Right cardiac atrium (tissue), 5 donors: ENCODE data around the gene TLE3. TPM values are rescaled to one million over a fixed set of nuclear protein-coding genes. Genes with fewer than 3 reads are reported as not detected.
A peak's percentile ranks its signal among the peaks of the same experiment; 100 is the strongest.

Source experiments
- ATAC-seq, 2 donors: fragments of 200-7000 bp; cut with Tn5 transposase; one replicate each; pipeline versions ENCODE4 v1.8.0 to v1.9.1; 2020; ENCODE audit warnings: moderate library complexity in 2 of 2, mild to moderate bottlenecking in 1 of 2
- DNase-seq, 3 donors: peaks; one replicate each; pipeline ENCODE4 v3.0.0-alpha.2; 2020
- H3K27ac ChIP-seq: one replicate; pipeline ENCODE4 v1.5.1; 2013; ENCODE audit warnings: mild to moderate bottlenecking, low read length, control low read depth, moderate library complexity
- H3K27me3 ChIP-seq: one replicate; pipeline ENCODE4 v1.6.1; 2013; ENCODE audit not compliant: control insufficient read depth, insufficient read depth
- H3K4me1 ChIP-seq: one replicate; pipeline ENCODE4 v1.6.1; 2013; ENCODE audit warnings: low read length; ENCODE audit not compliant: control insufficient read depth, insufficient read depth
- H3K4me3 ChIP-seq: one replicate; pipeline ENCODE4 v1.5.1; 2013; ENCODE audit warnings: low read length, control low read depth
- H3K9me3 ChIP-seq: one replicate; pipeline ENCODE4 v1.6.1; 2013; ENCODE audit warnings: low read length; ENCODE audit not compliant: control insufficient read depth
- WGBS: extraction: QIAGEN DNeasy Blood & Tissue Kit; methylation state at CpG from one replicate; pipeline ENCODE4 v1.1.7; 2013; 5-methylcytosine and 5-hydroxymethylcytosine counted together
- intact Hi-C, 4 donors: fragments of 100-400 bp; cut with DNase I; formaldehyde crosslinking; loops; one replicate each; pipeline versions ENCODE4 v1.11.0 to v1.14.0; 2022 to 2023
- polyA plus RNA-seq: library from polyadenylated mRNA; stranded (reverse); fragments of 200-250 nt; gene quantifications from one replicate; pipeline ENCODE4 v1.2.3, GENCODE V29; 2013
- total RNA-seq, 4 donors: library from RNA; stranded (reverse); fragmentation: NEBNext Ultra II Directional; extraction: Animal tissue kit (Norgen Biotek cat#: 25700); gene quantifications; one replicate each; pipeline ENCODE4 v1.2.1, GENCODE V29; 2021
- donor health status: healthy with polysubstance abuse.
- donor health status: DM: no; HTN: yes; CAD: no.
- donor health status: DM: no; HTN: no; CAD: no.
- donor health status: DM: no; HTN: yes; CAD: no; lungs with severe emphysema.
- donor health status: DM: yes; HTN: yes; CAD: no.

TLE3 gene
- total and polyA plus RNA-seq, 5 donors, result 10.7 to 35.4 (median 23.5) TPM

DNA sequence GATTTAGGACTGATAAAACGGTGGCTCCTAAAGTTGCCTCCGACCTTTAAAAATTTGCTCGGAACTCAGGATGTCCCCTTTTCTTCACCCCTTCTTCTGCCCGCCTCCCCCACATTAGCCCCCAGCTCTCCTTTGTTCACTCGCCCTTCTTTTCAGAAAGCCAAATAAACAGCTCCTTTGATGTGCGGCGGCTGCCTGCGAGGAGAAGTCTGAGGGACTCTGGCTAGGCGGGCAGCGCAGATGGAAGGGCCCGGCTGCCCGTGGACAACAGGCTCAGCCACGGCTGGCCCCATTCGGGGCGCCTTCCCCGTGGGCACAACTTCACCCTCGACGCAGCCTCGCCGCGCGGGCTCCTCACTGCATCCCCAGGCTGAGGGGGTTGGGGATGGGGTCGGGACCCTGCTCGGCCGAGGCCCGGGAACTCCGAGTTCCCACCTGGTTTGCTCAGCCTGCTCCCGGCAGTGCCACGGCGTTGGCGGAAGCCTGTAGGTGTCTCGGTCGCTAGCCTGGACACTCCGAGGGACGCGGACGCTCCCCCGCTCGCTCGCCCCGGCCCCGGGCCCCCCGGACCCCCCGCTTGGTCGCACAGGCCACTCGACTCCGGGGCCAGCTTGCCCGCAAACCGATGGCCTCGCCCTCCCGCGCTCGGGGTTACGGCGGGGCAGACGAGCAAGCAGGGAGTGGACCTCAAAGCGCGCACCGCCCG is 897 bp upstream of the TLE3 start:
- DNase-seq (peak in 1 of 3 donors; percentile 58), ATAC-seq (peak; percentile 3 to 6)
- intact Hi-C loops, result loop anchor here in 2 of 4 donors (10.0 kb wide), 2 partner anchors 366 to 504 kb away; no protein-coding TSS in a partner anchor
- Histone ChIP-seq H3K27me3 (no peaks in the 10 kb centered on the region), H3K9me3 (no peaks in the 10 kb centered on the region), H3K4me1 (peaks cover 10% of the 10 kb centered on the region), H3K4me3 (peak overlapping the region; percentile 64), H3K27ac (peak overlapping the region; percentile 92)
- WGBS, result 5% methylated on average over 60 of the region's 60 CpGs

DNA sequence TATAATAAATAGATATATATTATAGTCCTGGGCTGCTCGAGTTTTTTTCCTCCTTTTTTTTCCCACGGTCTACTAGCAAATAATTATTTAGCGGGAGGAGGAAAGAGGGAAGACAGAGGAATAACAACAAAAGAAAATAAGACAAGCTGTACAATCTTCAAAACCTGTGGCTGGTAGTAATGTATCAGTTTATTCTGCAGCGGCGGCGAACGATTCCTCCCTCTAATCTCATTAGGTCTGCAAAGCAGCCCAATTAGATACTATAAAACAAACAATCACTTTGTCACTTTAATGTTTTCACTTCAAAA is 390 bp upstream of the TLE3 start:
- H3K4me1 ChIP-seq, result peaks cover 10% of the 10 kb centered on the region
- no peaks in the 10 kb centered on the region for H3K27me3 ChIP-seq
- 7% methylated on average over 7 of the region's 7 CpGs for WGBS
- peak overlapping the region; percentile 21 for H3K27ac ChIP-seq
- intact Hi-C loops, result loop anchor here in 2 of 4 donors (10.0 kb wide), 2 partner anchors 367 to 503 kb away; no protein-coding TSS in a partner anchor
- ATAC-seq (no peak), DNase-seq (no peak)
- H3K9me3 ChIP-seq, result no peaks in the 10 kb centered on the region
- peak overlapping the region; percentile 64 for H3K4me3 ChIP-seq

DNA sequence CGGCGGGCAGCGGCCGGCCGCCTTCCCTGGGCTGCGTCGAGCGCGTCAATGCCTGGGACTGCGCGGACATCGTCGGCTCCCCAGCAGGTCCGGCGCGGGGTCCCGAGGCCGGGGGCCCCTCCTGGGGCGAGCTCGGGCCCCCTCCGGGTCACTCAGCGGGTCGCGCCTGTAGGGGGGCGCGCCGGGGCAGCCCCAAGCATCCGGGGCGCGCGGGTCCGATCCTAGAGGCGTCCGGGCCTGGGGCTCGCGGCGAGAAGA is 725 bp downstream of the TLE3 start:
- peak in 1 of 2 donors; percentile 0 for ATAC-seq
- whole genome bisulfite sequencing, result under 1% methylated on average over 37 of the region's 37 CpGs
- no peak for DNase-seq
- Histone ChIP-seq H3K9me3 (no peaks in the 10 kb centered on the region), H3K27ac (peak overlapping the region; percentile 86), H3K4me1 (peaks cover 19% of the 10 kb centered on the region), H3K27me3 (no peaks in the 10 kb centered on the region), H3K4me3 (peak overlapping the region; percentile 91)
- intact Hi-C loops, result loop anchor here in 2 of 4 donors (10.0 kb wide), 2 partner anchors 368 to 502 kb away; no protein-coding TSS in a partner anchor

DNA sequence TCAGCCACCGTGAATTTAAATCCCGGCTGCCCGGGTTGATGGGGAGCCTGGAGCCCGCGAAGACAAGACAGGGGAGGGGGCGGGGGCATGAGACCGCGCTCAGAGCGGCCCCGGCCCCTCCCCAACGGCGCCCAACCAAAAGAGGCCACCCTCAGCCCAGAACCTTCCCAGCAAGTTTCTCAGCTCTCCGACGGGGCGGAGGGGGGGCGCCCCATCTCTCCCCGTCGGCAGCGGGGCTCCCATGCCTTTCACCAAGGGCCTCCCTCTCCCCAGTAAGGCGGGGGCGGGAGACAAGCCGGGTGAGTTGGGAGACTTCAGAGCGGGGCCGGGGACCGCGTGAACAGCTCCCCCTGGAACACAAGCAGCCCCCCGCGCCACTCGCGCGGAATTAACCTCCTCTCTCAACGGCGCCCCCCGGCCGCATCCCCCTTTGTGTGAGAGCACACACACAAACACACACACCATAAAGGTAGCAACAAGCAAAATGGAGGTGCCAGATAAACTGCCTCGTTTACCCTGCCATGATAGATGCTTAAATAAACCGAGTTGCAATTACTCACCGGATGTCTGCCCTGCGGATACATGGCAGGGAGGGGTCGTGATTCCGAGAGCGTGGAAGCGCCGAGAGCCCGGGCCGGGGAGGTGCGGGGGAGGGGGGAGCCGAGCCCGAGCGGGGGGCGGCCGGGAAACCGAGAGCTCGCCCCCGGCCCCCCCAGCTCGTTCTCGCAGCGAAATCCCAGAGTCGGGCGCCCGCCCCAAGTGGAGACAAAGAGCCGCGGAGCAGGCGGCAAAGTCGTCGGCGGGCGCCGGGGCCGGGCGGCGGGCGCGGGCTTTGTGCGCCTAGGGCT is 1.3 kb downstream of the TLE3 start:
- intact Hi-C loops, result loop anchor here in 2 of 4 donors (10.0 kb wide), 2 partner anchors 368 to 502 kb away; no protein-coding TSS in a partner anchor
- Histone ChIP-seq H3K9me3 (no peaks in the 10 kb centered on the region), H3K4me3 (peak overlapping the region; percentile 91), H3K27ac (peak overlapping the region; percentile 86), H3K4me1 (peaks cover 18% of the 10 kb centered on the region), H3K27me3 (no peaks in the 10 kb centered on the region)
- under 1% methylated on average over 75 of the region's 75 CpGs for whole genome bisulfite sequencing
- ATAC-seq (no peak), DNase-seq (peak; percentile 46 to 79 (median 78))

DNA sequence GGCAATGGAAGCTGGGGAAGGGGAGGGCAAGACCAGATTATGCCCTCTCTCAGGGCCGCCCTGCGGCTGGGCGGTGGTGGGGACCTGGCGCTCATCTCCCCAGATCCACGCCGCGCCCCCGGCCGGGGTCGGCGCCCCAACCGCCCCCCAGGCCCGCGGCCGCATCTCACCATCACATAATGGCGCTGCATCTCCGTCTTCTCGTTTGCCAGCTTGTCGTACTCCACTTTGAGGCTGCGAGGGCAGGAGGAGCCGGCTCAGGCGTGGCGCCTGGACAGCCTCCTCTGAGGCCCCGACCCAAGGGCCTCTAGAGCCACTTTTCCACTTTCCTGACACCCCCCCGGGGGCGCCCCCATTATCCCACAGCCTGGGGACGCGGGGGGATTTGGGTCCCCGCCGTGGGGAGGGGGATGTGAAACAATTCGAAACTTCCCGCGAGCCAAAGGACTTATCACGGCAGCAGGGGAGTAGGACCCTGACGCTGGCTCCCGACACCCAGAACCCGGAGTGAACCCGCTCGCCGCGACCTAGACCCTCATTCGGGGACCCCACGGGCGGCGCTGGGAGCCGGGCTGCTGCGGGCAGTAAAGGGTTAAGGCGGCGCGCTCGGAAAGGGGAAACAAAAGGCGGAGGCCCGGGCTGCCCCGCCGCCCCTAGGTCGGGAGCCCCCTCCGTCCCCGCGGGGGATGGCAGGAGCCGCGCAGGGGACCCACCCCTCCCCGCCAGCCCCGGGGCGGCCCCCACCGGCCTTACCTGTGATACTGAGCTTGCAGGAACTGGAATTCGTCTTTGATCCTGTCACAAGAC is 2.1 kb downstream of the TLE3 start:
- peak; percentile 35 to 82 (median 79) for DNase-seq
- ATAC-seq, result no peak
- intact Hi-C loops, result loop anchor here in 2 of 4 donors (10.0 kb wide), 2 partner anchors 369 to 501 kb away; no protein-coding TSS in a partner anchor
- Histone ChIP-seq H3K4me1 (peaks cover 19% of the 10 kb centered on the region), H3K4me3 (peak overlapping the region; percentile 91), H3K9me3 (no peaks in the 10 kb centered on the region), H3K27ac (no peak overlapping the region), H3K27me3 (no peaks in the 10 kb centered on the region)
- 9% methylated on average over 66 of the region's 66 CpGs for WGBS

DNA sequence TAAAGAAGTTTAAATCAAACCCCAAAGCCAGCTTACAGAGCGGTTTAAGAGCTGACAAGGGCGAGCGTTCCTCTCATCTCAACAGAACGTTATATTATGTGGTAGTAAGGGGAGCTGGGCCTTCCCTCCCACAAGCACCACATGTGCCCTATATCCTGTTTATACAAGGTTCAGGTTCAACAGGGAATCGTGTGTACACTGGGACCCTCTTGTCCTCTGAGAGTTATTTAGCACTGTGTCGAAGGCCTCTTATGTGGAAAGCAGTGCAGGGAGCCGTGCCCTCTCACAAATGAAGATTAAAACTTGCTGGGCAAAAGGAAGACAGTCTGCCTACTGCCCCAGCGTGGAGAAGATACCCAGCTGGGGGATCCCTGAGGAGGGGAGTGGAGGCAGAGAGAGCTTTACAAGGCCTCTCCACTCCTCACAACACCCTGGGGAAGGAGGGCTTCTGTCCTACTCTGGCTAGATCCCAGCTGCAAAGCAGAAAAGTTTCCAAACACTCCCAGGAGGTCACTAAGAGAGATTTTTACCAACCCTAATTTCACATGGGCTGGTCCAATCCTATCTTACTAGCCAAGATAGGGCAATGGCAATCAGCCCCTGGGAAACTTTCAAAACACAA is 2.9 kb downstream of the TLE3 start:
- ATAC-seq (no peak), DNase-seq (no peak)
- H3K27ac ChIP-seq, result no peak overlapping the region
- 53% methylated on average over 8 of the region's 8 CpGs for WGBS
- intact Hi-C loops, result loop anchor here in 2 of 4 donors (10.0 kb wide), 2 partner anchors 370 to 500 kb away; no protein-coding TSS in a partner anchor
- H3K27me3 ChIP-seq, result no peaks in the 10 kb centered on the region
- peak overlapping the region; percentile 91 for H3K4me3 ChIP-seq
- H3K4me1 ChIP-seq, result peaks cover 19% of the 10 kb centered on the region
- no peaks in the 10 kb centered on the region for H3K9me3 ChIP-seq

DNA sequence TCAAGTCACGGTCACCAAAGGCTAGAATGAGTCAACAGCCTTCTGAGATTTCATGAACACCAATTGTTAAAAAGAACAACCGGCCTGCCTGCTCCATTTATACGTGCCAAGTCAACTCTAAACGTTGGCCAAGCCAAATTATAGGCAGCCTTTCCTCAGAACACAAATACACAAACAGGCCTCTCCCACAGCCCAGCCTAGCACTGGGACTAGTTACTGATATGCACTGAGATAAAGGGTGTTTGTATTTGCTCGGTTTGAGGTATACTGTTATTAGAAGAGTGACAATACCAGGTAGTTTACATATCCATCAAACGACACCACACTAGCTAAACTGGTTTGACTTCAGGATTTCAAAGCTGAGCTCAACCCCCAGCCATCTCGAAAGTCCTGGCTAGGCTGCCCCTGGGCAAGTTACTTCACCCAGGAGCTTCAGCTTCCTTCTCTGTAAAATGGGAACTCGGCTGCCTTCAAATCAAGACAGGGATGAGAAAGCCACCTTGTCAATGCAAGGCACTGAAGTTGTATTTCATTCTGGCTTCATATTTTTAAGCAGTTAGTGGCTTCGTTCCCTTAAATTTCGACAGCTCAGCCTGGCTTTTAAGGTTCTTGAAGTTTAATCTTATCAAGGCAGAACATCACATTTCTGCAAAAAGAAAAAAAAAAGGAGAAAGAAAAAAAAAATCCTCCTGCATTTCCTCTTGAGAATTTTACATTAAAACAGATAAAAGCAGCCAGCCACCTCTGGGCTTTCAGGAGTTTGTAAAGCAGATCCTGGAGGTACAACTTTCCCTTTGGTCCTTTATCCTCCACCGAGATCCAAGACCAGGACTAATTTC is 4.0 kb downstream of the TLE3 start:
- intact Hi-C loops, result loop anchor here in 2 of 4 donors (10.0 kb wide), 2 partner anchors 371 to 499 kb away; no protein-coding TSS in a partner anchor
- peaks cover 28% of the 10 kb centered on the region for H3K4me1 ChIP-seq
- no peaks in the 10 kb centered on the region for H3K9me3 ChIP-seq
- no peak for DNase-seq
- H3K4me3 ChIP-seq, result no peak overlapping the region
- H3K27me3 ChIP-seq, result no peaks in the 10 kb centered on the region
- no peak for ATAC-seq
- no peak overlapping the region for H3K27ac ChIP-seq
- 46% methylated on average over 11 of the region's 11 CpGs for WGBS

DNA sequence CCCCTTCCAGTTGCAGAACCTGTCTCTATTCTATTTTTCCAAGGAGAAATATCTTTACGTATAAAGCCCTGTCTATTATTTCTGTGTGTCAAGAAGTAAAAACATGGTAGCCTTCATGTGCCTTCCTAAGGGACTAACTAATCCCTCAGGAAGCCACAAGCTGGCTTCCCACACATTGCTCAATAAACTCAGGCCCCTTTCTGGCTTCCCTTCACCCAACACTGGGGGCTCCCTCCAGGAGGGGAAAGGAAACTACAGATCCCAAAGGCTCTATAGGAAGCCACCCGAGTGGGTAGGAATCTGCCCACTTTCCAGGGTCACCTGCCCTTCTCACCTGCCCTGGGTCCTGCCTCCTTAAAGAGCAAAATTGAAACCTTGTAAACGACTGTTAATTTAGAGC is 4.6 kb downstream of the TLE3 start:
- ATAC-seq (no peak), DNase-seq (no peak)
- H3K27ac ChIP-seq, result no peak overlapping the region
- no peak overlapping the region for H3K4me3 ChIP-seq
- 45% methylated on average over 3 of the region's 3 CpGs for WGBS
- H3K9me3 ChIP-seq, result no peaks in the 10 kb centered on the region
- H3K4me1 ChIP-seq, result peaks cover 29% of the 10 kb centered on the region
- intact Hi-C loops, result loop anchor here in 2 of 4 donors (10.0 kb wide), 2 partner anchors 372 to 498 kb away; no protein-coding TSS in a partner anchor
- no peaks in the 10 kb centered on the region for H3K27me3 ChIP-seq

DNA sequence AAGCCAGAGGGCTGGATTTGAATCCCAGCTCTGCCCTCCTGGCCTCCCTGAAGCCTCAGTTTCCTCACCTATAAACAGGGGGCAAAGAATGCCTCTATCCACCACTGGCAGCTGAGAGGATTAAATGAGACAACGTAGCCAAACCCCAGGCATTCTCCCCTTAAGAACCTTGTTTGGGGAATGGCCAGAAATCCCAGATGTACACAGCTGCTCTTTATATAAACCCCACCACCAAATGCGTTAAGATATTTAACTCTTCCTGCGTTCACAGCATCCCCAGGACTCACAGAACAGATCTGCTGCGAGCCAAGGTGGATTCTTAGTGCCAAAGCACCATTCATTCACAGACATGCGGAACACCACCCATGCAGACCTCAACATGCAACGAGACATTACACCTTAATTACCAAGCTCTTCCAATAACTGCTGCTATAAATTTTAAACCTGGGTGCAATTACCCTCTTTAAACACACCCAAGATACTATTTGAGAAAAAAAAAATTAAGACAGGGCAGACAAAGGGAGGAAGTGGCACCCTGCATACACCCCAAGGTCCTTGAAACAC is 5.2 kb downstream of the TLE3 start:
- intact Hi-C loops, result loop anchor here in 2 of 4 donors (10.0 kb wide), 2 partner anchors 372 to 498 kb away; no protein-coding TSS in a partner anchor

More for the DNA sequence above, 5.2 kb downstream of the TLE3 start:
- Histone ChIP-seq H3K9me3 (no peaks in the 10 kb centered on the region), H3K27me3 (no peaks in the 10 kb centered on the region), H3K4me3 (no peak overlapping the region), H3K27ac (no peak overlapping the region), H3K4me1 (peaks cover 32% of the 10 kb centered on the region)
- 79% methylated on average over 6 of the region's 6 CpGs for WGBS
- ATAC-seq (no peak), DNase-seq (no peak)
